NB4 (cell line): ENCODE measurements around the gene NKIRAS2.

Experiments used
- CTCF ChIP-seq: IDR thresholded peaks from one replicate; pipeline ENCODE4 v1.5.1; 2012; ENCODE audit warnings: low read depth, low read length
- MYC ChIP-seq: IDR thresholded peaks from 2 replicates; pipeline ENCODE4 v1.6.1; 2011; ENCODE audit warnings: low read depth, low read length
- POLR2A ChIP-seq: IDR thresholded peaks from 2 replicates; pipeline ENCODE4 v1.6.1; 2011; ENCODE audit warnings: mild to moderate bottlenecking; ENCODE audit not compliant: insufficient read length; ENCODE audit errors: extremely low read depth

DNA sequence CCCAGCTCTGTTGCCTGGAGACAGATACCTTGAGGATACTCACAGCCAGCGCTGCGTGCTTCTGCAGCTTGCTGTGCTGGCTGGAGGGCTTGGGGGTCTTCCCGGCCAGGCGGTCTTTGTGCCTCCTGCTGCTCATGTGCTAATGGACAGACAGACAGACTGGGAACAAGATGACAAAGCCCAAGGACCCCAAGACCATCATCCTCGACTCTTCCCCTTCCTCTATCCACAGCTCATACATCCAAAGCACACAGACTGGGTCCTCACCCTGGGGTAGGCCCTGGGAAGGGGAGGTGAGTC is 7.7 kb downstream of the NKIRAS2 start:
- TF ChIP-seq MYC (no peak), CTCF (no peak), POLR2A (no peak)
